K562 (cell line): ENCODE data around the gene KAZN. TPM values are rescaled to one million over a fixed set of nuclear protein-coding genes. Genes with fewer than 3 reads are reported as not detected.

ENCODE experiments used
- ARHGAP35 ChIP-seq: fragments of 450-650 bp; IDR thresholded peaks from 2 replicates; pipeline ENCODE4 v1.6.1; 2018; ENCODE audit not compliant: partially characterized antibody
- CXXC5 ChIP-seq: fragments of 250-450 bp; sonication (Bioruptor Pico); IDR thresholded peaks from 2 replicates; pipeline ENCODE4 v1.8.0; 2022; ENCODE audit warnings: inconsistent platforms, mild to moderate bottlenecking, moderate library complexity
- ETS1 ChIP-seq: conservative IDR thresholded peaks from 2 replicates; pipeline ENCODE4 v1.6.1; 2011; ENCODE audit warnings: low read depth, mild to moderate bottlenecking, low read length; ENCODE audit not compliant: control insufficient read depth
- JUND ChIP-seq, 2 experiments: IDR thresholded peaks; 2 replicates in 1 of 2; 3 replicates in 1 of 2; pipeline ENCODE4 v1.6.1; 2011; ENCODE audit warnings: borderline replicate concordance in 2 of 2, low read depth in 2 of 2, low read length in 2 of 2, improper control_type of control experiment in 1 of 2, missing biosample characterization in 1 of 2, missing genetic modification characterization in 1 of 2, missing genetic modification reagents in 1 of 2
- POU5F1 ChIP-seq: fragments of 150-350 bp; IDR thresholded peaks from 2 replicates; pipeline ENCODE4 v1.6.1; 2014; ENCODE audit warnings: borderline replicate concordance, low read length, low read depth, mild to moderate bottlenecking; ENCODE audit not compliant: partially characterized antibody
- RFX7 ChIP-seq: fragments of 250-450 bp; sonication (Bioruptor Pico); IDR thresholded peaks from 2 replicates; pipeline ENCODE4 v1.5.1; 2021; ENCODE audit warnings: mild to moderate bottlenecking
- SIN3A ChIP-seq, 2 experiments: fragments of 150-350 bp in 1 of 2; IDR thresholded peaks; 2 replicates each; pipeline ENCODE4 v1.6.1; 2011 to 2016; ENCODE audit warnings: borderline replicate concordance in 2 of 2, low read depth in 2 of 2, low read length in 2 of 2, mild to moderate bottlenecking in 2 of 2, moderate library complexity in 2 of 2; ENCODE audit not compliant: control insufficient read depth in 1 of 2
- SP2 ChIP-seq: IDR thresholded peaks from 2 replicates; pipeline ENCODE4 v1.6.1; 2011; ENCODE audit warnings: mild to moderate bottlenecking, low read depth, low read length, moderate library complexity; ENCODE audit not compliant: poor library complexity, severe bottlenecking; ENCODE audit errors: extremely low read depth
- XRCC5 ChIP-seq: fragments of 200-400 bp; formaldehyde crosslinking; IDR thresholded peaks from 2 replicates; pipeline ENCODE4 v1.6.1; 2017; ENCODE audit warnings: low read depth, mild to moderate bottlenecking, low read length
- ZKSCAN3 ChIP-seq: fragments of 250-450 bp; sonication (Bioruptor Pico); IDR thresholded peaks from 2 replicates; pipeline ENCODE4 v1.4.0; 2020
- ZNF224 ChIP-seq: sonication (generic); formaldehyde crosslinking; IDR thresholded peaks from 2 replicates; pipeline ENCODE4 v1.8.0; 2022; ENCODE audit warnings: mild to moderate bottlenecking, missing genetic modification reagents
- ZNF668 ChIP-seq: fragments of 250-450 bp; sonication (Bioruptor Pico); IDR thresholded peaks from 2 replicates; pipeline ENCODE4 v1.8.0; 2022; ENCODE audit warnings: mild to moderate bottlenecking, inconsistent platforms
- polyA plus RNA-seq, 8 experiments: library from polyadenylated mRNA; depleted of rRNA in 4 of 8; stranded (reverse) in 5 of 8; unstranded in 3 of 8; fragments of >200 nt; fragmentation: Nextera tagmentation in 2 of 8; fragmentation: Illumina TruSeq in 1 of 8; extraction: Ambion mirVana in 2 of 8; extraction: Trizol in 1 of 8; gene quantifications; 2 replicates each; pipeline versions ENCODE4 v1.2.1 to v1.2.3, GENCODE V29; 2011 to 2014; ENCODE audit warnings: inconsistent platforms in 1 of 8, missing spikeins in 1 of 8
- total RNA-seq, 7 experiments: library from RNA; depleted of rRNA in 6 of 7; stranded (reverse); fragments of >200 nt in 6 of 7; fragmentation: Illumina TruSeq in 2 of 7; extraction: Trizol in 2 of 7; gene quantifications; 2 replicates each; pipeline versions ENCODE4 v1.2.1 to v1.2.3, GENCODE V29; 2011 to 2021; ENCODE audit warnings: low replicate concordance in 1 of 7
- TF ChIP-seq, protein P1 (sequence below), 2 experiments: fragments of 450-650 bp in 1 of 2; sonication (generic) in 1 of 2; formaldehyde crosslinking; conservative IDR thresholded peaks; 2 replicates each; pipeline versions ENCODE4 v1.4.0 to v1.8.1; 2020 to 2022; ENCODE audit warnings: mild to moderate bottlenecking in 1 of 2, missing genetic modification reagents in 1 of 2
- TF ChIP-seq, protein P2 (sequence below): fragments of 250-450 bp; sonication (Bioruptor Pico); IDR thresholded peaks from 2 replicates; pipeline ENCODE4 v1.5.0; 2021; ENCODE audit warnings: mild to moderate bottlenecking, moderate library complexity
- TF ChIP-seq, protein P3 (sequence below): fragments of 450-650 bp; formaldehyde crosslinking; IDR thresholded peaks from 2 replicates; pipeline ENCODE4 v1.4.0; 2022; ENCODE audit warnings: missing genetic modification characterization
- TF ChIP-seq, protein P4 (sequence below), 3 experiments: fragments of 200-800 bp in 1 of 3; sonication (Bioruptor generic) in 1 of 3; sonication (generic) in 1 of 3; formaldehyde crosslinking in 1 of 3; IDR thresholded peaks; 2 replicates each; pipeline versions ENCODE4 v1.6.1 to v1.8.0; 2016 to 2022; ENCODE audit warnings: mild to moderate bottlenecking in 2 of 3, missing compliant biosample characterization in 2 of 3, missing genetic modification characterization in 2 of 3, missing genetic modification reagents in 1 of 3

The KAZN gene
- total and polyA plus RNA-seq, 9 of the 15 experiments (the other 6 are each of a cell fraction or from before 2014, with no cell fraction given), result 2.1 to 21.6 (median 5.4) TPM

GRCh38 chr1:14817223-14818170, 219.0 kb downstream of the KAZN start (continued):
- TF ChIP-seq POU5F1 (no peak), CXXC5 (no peak), ETS1 (no peak), ZNF668 (CRISPR knock-in tag) (no peak), SP2 (no peak), XRCC5 (no peak), RFX7 (CRISPR knock-in tag) (no peak; the same call in 1 of the 2 replicates), JUND (IDR thresholded peaks at IDR 0.05; ENCODE audit: borderline replicate concordance, low read depth, low read length) (no peak; the same call in 1 of the 2 replicates), JUND (tag; IDR thresholded peaks at IDR 0.05; ENCODE audit: borderline replicate concordance, low read depth, low read length) (peak; percentile 58; the same call in 2 of the 3 replicates), SIN3A (IDR thresholded peaks at IDR 0.05; ENCODE audit: borderline replicate concordance in 2 of 2, control insufficient read depth in 1 of 2, low read depth in 2 of 2, low read length in 2 of 2) (no peak), ZNF224 (CRISPR knock-in tag) (no peak), ZKSCAN3 (CRISPR knock-in tag) (no peak), ARHGAP35 (no peak)
- TF ChIP-seq, protein P1, sequence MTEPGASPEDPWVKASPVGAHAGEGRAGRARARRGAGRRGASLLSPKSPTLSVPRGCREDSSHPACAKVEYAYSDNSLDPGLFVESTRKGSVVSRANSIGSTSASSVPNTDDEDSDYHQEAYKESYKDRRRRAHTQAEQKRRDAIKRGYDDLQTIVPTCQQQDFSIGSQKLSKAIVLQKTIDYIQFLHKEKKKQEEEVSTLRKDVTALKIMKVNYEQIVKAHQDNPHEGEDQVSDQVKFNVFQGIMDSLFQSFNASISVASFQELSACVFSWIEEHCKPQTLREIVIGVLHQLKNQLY (CRISPR knock-in tag; conservative IDR thresholded peaks at IDR 0.05), result no peak
- TF ChIP-seq, protein P2, sequence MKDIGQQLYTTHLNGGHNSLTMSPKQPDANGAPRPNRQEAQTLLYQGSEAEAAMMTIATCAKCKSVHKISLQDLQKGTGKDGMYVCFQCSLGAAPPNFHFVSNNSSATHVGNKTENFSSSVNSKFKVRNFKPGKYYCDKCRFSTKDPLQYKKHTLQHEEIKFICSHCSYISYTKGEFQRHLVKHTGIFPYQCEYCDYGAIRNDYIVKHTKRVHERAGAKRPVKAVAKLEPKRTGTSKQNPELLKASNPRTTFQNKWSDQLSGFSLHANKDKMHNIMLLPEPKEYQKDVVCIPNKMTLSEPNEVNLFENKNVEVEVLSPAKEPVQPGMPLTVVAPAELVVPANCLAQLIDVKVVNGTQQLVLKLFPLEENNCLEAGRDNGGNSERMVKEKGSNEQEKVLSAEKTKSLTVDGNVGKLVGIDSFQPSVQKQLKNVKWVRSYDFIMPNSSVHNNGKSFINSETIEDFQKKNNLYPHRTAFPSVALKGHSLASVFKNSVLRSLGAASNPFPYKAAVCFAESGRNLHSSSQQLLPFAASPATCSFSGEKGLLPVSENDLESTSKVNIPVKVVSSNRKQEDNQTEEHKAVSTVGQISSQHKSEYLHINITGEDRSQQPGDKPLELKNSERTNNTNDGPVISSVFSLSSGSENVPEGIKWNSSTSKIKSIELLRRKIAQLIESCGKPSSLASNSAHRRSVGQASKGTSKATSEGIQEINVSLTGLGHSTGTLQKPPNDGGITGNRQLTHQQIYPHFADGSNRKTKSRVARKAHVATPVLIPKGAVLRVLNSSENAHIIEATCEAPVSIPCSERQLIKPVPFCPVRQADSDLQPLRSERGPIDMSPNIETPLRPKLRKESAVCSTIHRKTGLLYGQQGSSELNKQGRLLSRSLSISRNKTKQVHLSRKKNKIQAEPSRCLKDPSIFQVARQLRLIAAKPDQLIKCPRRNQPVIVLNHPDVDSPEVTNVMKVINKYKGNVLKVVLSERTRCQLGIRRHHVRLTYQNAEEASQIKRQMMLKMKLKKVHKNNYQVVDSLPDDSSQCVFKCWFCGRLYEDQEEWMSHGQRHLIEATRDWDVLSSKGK, result no peak
- TF ChIP-seq, protein P3, sequence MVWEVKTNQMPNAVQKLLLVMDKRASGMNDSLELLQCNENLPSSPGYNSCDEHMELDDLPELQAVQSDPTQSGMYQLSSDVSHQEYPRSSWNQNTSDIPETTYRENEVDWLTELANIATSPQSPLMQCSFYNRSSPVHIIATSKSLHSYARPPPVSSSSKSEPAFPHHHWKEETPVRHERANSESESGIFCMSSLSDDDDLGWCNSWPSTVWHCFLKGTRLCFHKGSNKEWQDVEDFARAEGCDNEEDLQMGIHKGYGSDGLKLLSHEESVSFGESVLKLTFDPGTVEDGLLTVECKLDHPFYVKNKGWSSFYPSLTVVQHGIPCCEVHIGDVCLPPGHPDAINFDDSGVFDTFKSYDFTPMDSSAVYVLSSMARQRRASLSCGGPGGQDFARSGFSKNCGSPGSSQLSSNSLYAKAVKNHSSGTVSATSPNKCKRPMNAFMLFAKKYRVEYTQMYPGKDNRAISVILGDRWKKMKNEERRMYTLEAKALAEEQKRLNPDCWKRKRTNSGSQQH, result no peak
- TF ChIP-seq, protein P4, sequence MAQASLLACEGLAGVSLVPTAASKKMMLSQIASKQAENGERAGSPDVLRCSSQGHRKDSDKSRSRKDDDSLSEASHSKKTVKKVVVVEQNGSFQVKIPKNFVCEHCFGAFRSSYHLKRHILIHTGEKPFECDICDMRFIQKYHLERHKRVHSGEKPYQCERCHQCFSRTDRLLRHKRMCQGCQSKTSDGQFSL (CRISPR knock-in tag; IDR thresholded peaks at IDR 0.05), result no peak
- TF ChIP-seq, protein P4 (tag; IDR thresholded peaks at IDR 0.05), result no peak
